ENCODE measurements around the gene DLGAP1. TPM values are rescaled to one million over a fixed set of nuclear protein-coding genes. Genes with fewer than 3 reads are reported as not detected.
A peak's percentile ranks its signal among the peaks of the same experiment; 100 is the strongest.

Gene DLGAP1
- total RNA-seq, 1 donor from 2014 or later: 18.5 TPM

DNA sequence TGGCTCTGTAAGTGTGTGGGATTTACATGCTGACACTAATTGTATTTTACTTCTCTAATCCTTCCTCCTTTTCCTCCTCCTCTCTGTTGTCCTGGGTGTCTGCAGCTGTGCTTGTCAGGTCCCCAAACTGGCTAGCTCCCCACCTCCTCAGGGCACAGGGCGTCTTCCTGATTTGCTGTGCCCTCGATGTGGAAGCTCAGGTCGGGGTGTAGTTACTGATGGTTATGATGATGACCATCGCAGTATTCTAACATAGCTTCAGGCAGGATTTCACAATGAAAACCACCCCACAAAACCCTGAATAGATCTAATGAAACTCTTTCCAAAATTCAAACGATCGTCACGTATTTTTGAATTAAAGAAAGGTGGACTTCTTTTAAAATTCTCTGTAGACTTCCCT is 576.7 kb downstream of the DLGAP1 start:
- Histone ChIP-seq H3K4me1 (peaks cover 36% of the 10 kb centered on the region), H4K20me1 (ENCODE audit: low read depth) (no peaks in the 10 kb centered on the region), H3K4me3 (no peak overlapping the region), H3K36me3 (no peaks in the 10 kb centered on the region), H3K9me3 (ENCODE audit: low read depth) (no peaks in the 10 kb centered on the region), H3K4me2 (peak overlapping the region; percentile 7), H3K79me2 (ENCODE audit: low read depth) (no peaks in the 10 kb centered on the region), H3K27ac (no peak overlapping the region), H3K9ac (no peak overlapping the region), H3K27me3 (no peaks in the 10 kb centered on the region), H2AFZ (replicated peaks) (no peak overlapping the region), H3F3A (ENCODE audit: low read depth) (no peaks in the 10 kb centered on the region)
- Mint-ChIP-seq H3K27me3 (ENCODE audit: insufficient read depth, low read depth) (peaks cover 2% of the 10 kb centered on the region), H3K4me3 (no peak overlapping the region), H3K27ac (no peak overlapping the region), H3K4me1 (peaks cover 15% of the 10 kb centered on the region), H3K36me3 (peaks cover 3% of the 10 kb centered on the region), H3K9me3 (peaks cover 3% of the 10 kb centered on the region)
- TF ChIP-seq CTCF (IDR thresholded peaks at IDR 0.05) (no peak), EZH2 (IDR thresholded peaks at IDR 0.05) (no peak), EZH2phosphoT487 (IDR thresholded peaks at IDR 0.05) (no peak)
- DNase-seq (ENCODE audit: low spot score): no peak

DNA sequence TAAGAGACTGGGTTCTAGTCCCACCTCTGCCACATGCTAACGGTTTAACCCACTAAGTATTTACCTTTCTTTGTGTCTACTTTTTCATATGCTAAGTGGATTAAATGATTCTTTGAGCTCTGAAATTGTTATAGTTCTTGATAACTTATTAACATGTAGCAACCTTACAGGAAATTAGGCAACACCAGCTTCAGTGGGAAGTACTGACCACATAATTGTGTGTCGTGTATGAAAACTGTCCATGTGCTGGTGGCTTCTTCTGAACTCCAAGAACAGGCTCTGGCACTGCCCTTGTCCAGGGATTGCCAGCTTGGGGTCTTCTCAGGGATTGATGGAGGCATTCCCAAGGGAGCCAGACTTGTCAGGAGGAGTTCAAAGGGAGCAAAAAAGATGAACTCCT is 577.4 kb downstream of the DLGAP1 start:
- no peaks in the 10 kb centered on the region for H3K36me3 ChIP-seq
- H3F3A ChIP-seq (ENCODE audit: low read depth): no peaks in the 10 kb centered on the region
- Mint-ChIP-seq H3K4me3 (no peak overlapping the region), H3K9me3 (peaks cover 3% of the 10 kb centered on the region), H3K36me3 (peaks cover 3% of the 10 kb centered on the region), H3K4me1 (peaks cover 22% of the 10 kb centered on the region), H3K27ac (no peak overlapping the region), H3K27me3 (ENCODE audit: insufficient read depth, low read depth) (peaks cover 2% of the 10 kb centered on the region)
- peaks cover 43% of the 10 kb centered on the region for H3K4me1 ChIP-seq
- no peak overlapping the region for H3K4me3 ChIP-seq
- TF ChIP-seq EZH2 (IDR thresholded peaks at IDR 0.05): no peak
- no peak for TF ChIP-seq EZH2phosphoT487 (IDR thresholded peaks at IDR 0.05)
- no peak for TF ChIP-seq CTCF (IDR thresholded peaks at IDR 0.05)
- no peaks in the 10 kb centered on the region for H3K79me2 ChIP-seq (ENCODE audit: low read depth)
- no peak overlapping the region for H3K27ac ChIP-seq
- H3K4me2 ChIP-seq: no peak overlapping the region
- H3K27me3 ChIP-seq: no peaks in the 10 kb centered on the region
- H2AFZ ChIP-seq (replicated peaks): no peak overlapping the region
- no peaks in the 10 kb centered on the region for H4K20me1 ChIP-seq (ENCODE audit: low read depth)
- no peaks in the 10 kb centered on the region for H3K9me3 ChIP-seq (ENCODE audit: low read depth)
- no peak for DNase-seq (ENCODE audit: low spot score)
- H3K9ac ChIP-seq: no peak overlapping the region

DNA sequence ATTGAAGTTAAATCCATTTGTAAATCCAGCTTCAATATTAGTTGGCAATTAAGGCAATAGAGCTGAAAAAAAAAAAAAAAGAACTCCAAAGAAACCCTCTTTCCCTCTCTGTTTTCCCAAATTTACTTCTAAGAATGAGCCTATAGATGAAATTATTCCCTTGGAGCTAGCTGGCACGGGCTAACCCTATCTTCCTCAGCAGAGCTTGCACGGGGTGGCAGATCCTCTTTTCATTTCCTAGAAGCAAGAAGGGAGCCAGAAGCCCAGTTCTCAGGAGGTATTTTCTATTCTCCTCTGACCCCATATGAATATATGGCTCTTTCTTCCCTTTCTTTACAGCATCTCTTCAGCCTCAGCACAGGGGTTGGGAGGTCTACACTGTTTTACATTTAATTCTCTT is 579.1 kb downstream of the DLGAP1 start:
- H3K27ac ChIP-seq: no peak overlapping the region

More for the DNA sequence above, 579.1 kb downstream of the DLGAP1 start:
- Histone ChIP-seq H3K79me2 (ENCODE audit: low read depth) (no peaks in the 10 kb centered on the region), H3K4me2 (no peak overlapping the region), H3K4me1 (peaks cover 48% of the 10 kb centered on the region), H3K9ac (no peak overlapping the region), H3K27me3 (no peaks in the 10 kb centered on the region), H3K4me3 (no peak overlapping the region), H4K20me1 (ENCODE audit: low read depth) (no peaks in the 10 kb centered on the region), H3F3A (ENCODE audit: low read depth) (peaks cover 2% of the 10 kb centered on the region), H3K9me3 (ENCODE audit: low read depth) (no peaks in the 10 kb centered on the region), H2AFZ (replicated peaks) (no peak overlapping the region), H3K36me3 (no peaks in the 10 kb centered on the region)
- Mint-ChIP-seq H3K4me1 (peaks cover 26% of the 10 kb centered on the region), H3K4me3 (no peak overlapping the region), H3K9me3 (peaks cover 3% of the 10 kb centered on the region), H3K27me3 (ENCODE audit: insufficient read depth, low read depth) (peaks cover 2% of the 10 kb centered on the region), H3K27ac (no peak overlapping the region), H3K36me3 (peaks cover 3% of the 10 kb centered on the region)
- no peak for TF ChIP-seq EZH2phosphoT487 (IDR thresholded peaks at IDR 0.05)
- TF ChIP-seq CTCF (IDR thresholded peaks at IDR 0.05): no peak
- no peak for TF ChIP-seq EZH2 (IDR thresholded peaks at IDR 0.05)
- DNase-seq (ENCODE audit: low spot score): no peak
